Measurements from ENCODE around the gene EIF3A.

Gene EIF3A

GRCh38 chr10:119001717-119002500 is 78.7 kb downstream of the EIF3A start:
- no peak for DNase-seq (ENCODE audit: low read depth)
- TF ChIP-seq CTCF (IDR thresholded peaks at IDR 0.05; ENCODE audit: control insufficient read depth, extremely low read depth, insufficient read depth): no peak
- no peak overlapping the region for H3K4me3 ChIP-seq (ENCODE audit: low read depth, low read length)

GRCh38 chr10:118998183-118998582 is 82.4 kb downstream of the EIF3A start:
- no peak overlapping the region for H3K4me3 ChIP-seq (ENCODE audit: low read depth, low read length)
- TF ChIP-seq CTCF (IDR thresholded peaks at IDR 0.05; ENCODE audit: control insufficient read depth, extremely low read depth, insufficient read depth): no peak
- no peak for DNase-seq (ENCODE audit: low read depth)

- no peak for DNase-seq (ENCODE audit: low read depth)
- no peak overlapping the region for H3K4me3 ChIP-seq (ENCODE audit: low read depth, low read length)
- TF ChIP-seq CTCF (IDR thresholded peaks at IDR 0.05; ENCODE audit: control insufficient read depth, extremely low read depth, insufficient read depth): no peak
These were observed 83.2 kb downstream of the EIF3A start for GRCh38 chr10:118997379-118997778.

- DNase-seq (ENCODE audit: low read depth): no peak
- TF ChIP-seq CTCF (IDR thresholded peaks at IDR 0.05; ENCODE audit: control insufficient read depth, extremely low read depth, insufficient read depth): no peak
- H3K4me3 ChIP-seq (ENCODE audit: low read depth, low read length): no peak overlapping the region
These were observed 84.9 kb downstream of the EIF3A start for GRCh38 chr10:118995739-118996138.

- no peak for TF ChIP-seq CTCF (IDR thresholded peaks at IDR 0.05; ENCODE audit: control insufficient read depth, extremely low read depth, insufficient read depth)
- no peak overlapping the region for H3K4me3 ChIP-seq (ENCODE audit: low read depth, low read length)
These were observed 86.3 kb downstream of the EIF3A start for GRCh38 chr10:118994321-118994720.

GRCh38 chr10:118993214-118993613 is 87.4 kb downstream of the EIF3A start:
- TF ChIP-seq CTCF (IDR thresholded peaks at IDR 0.05; ENCODE audit: control insufficient read depth, extremely low read depth, insufficient read depth): no peak
- no peak for DNase-seq (ENCODE audit: low read depth)
- H3K4me3 ChIP-seq (ENCODE audit: low read depth, low read length): no peak overlapping the region

More at GRCh38 chr10:118994321-118994720, 86.3 kb downstream of the EIF3A start:
- no peak for DNase-seq (ENCODE audit: low read depth)

- no peak for DNase-seq (ENCODE audit: low read depth)
- no peak overlapping the region for H3K4me3 ChIP-seq (ENCODE audit: low read depth, low read length)
- no peak for TF ChIP-seq CTCF (IDR thresholded peaks at IDR 0.05; ENCODE audit: control insufficient read depth, extremely low read depth, insufficient read depth)
These were observed 88.1 kb downstream of the EIF3A start for GRCh38 chr10:118992496-118992895.

All from LNCaP clone FGC (cell line).